ENCODE results near the gene LTBP3. TPM values are rescaled to one million over a fixed set of nuclear protein-coding genes. Genes with fewer than 3 reads are reported as not detected.
A peak's percentile ranks its signal among the peaks of the same experiment; 100 is the strongest.

Gene LTBP3
- total RNA-seq, 1 experiment from 2014 or later: 17.2 TPM

DNA sequence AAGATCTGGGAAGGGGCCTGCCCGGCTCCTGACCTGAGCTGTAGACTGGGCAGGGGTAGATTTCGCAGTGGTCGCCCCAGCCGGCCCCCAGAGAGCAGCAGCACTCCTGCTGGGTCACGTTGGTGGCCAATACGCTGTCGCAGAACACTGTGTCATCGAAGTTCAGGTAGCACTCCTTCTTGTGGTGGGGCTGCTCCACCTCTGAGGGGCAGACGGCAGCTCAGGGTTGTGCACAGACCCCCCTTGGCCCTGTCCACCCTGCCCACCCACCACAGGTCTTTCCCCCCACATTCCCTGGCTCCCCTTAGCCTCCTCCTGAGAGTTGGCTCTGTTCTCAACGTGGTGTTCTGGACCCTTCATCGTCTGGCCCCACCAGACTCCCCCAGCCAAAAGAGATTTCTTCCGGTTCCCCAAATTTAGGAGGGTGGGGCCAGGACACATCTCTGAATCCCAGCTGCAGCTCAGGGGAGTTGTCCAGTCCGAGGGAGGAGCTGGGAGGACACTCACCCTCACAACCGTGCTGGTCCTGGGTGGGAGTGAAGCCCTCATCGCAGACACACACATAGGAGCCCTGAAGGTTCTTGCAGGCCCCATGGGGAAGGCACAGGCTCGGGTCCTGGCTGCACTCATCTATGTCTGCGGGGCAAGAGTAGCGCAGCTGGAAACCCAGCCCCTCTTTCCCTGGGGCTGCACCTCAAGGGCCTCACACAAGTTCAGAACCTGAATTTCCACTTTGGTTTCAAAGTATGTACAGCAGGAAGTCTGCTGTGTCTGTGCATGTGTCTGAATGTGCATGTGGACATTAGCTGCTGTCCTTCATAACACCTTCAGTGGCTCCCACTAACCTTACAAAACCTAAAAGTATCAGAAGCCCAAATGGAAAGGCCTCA, 16.8 kb downstream of the LTBP3 start:
- Histone ChIP-seq H3K36me3 (peaks cover 11% of the 10 kb centered on the region), H3K27ac (no peak overlapping the region), H3K9me3 (replicated peaks) (no peaks in the 10 kb centered on the region), H3K27me3 (no peaks in the 10 kb centered on the region), H3K4me3 (no peak overlapping the region), H3K4me1 (peaks cover 14% of the 10 kb centered on the region)
- no peak for DNase-seq

DNA sequence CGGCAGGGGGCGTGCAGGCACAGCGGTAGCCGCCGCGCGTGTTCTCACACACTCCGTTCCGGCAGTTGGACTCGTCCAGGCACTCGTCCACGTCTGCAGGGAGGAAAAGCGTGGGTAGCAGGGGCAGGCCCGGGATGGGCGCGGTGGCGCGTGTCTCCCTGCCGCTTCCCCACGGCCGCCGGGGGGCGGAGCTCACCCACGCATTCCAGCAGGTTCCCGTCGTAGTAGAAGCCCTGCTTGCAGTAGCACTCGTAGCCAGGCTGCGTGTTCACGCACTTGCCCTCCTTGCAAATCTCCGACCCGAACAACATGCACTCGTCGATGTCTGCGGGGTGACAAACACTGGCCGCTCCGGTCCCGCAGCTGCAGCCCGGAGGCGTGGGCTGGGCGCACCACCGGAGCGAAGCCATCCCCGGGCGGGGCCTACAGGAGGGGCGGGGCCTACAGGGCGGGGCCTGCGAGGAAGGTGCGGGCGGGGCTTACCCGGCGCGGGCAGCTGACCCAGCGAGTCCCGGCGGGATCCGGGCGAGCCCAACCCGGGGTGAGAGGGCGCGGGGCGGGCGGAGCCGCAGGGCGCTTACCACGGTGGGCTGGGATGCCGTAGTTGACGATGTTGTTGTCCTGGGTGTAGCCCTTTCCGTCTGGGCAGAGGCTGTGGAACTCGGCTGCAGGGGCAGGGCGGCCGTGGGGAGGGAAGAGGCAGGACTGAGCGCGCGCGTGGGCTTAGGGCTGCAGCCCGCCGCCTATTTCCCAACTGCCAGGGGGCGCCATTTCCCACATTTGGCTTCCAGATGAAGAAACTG, 17.7 kb downstream of the LTBP3 start:
- no peaks in the 10 kb centered on the region for H3K27me3 ChIP-seq
- peak in 1 of 2 experiments; percentile 51 for DNase-seq
- H3K9me3 ChIP-seq (replicated peaks): no peaks in the 10 kb centered on the region
- peaks cover 11% of the 10 kb centered on the region for H3K36me3 ChIP-seq
- peaks cover 14% of the 10 kb centered on the region for H3K4me1 ChIP-seq
- H3K4me3 ChIP-seq: no peak overlapping the region
- no peak overlapping the region for H3K27ac ChIP-seq

GRCh38 chr11:65539744-65540289, 18.3 kb downstream of the LTBP3 start:
- peaks cover 11% of the 10 kb centered on the region for H3K36me3 ChIP-seq
- no peaks in the 10 kb centered on the region for H3K27me3 ChIP-seq
- no peak for DNase-seq
- peaks cover 14% of the 10 kb centered on the region for H3K4me1 ChIP-seq
- H3K27ac ChIP-seq: no peak overlapping the region
- no peaks in the 10 kb centered on the region for H3K9me3 ChIP-seq (replicated peaks)
- no peak overlapping the region for H3K4me3 ChIP-seq

GRCh38 chr11:65538915-65539743, 19.0 kb downstream of the LTBP3 start:
- Histone ChIP-seq H3K27me3 (no peaks in the 10 kb centered on the region), H3K4me3 (no peak overlapping the region), H3K27ac (no peak overlapping the region), H3K9me3 (replicated peaks) (no peaks in the 10 kb centered on the region), H3K36me3 (peaks cover 11% of the 10 kb centered on the region), H3K4me1 (peaks cover 14% of the 10 kb centered on the region)
- no peak for DNase-seq

DNA sequence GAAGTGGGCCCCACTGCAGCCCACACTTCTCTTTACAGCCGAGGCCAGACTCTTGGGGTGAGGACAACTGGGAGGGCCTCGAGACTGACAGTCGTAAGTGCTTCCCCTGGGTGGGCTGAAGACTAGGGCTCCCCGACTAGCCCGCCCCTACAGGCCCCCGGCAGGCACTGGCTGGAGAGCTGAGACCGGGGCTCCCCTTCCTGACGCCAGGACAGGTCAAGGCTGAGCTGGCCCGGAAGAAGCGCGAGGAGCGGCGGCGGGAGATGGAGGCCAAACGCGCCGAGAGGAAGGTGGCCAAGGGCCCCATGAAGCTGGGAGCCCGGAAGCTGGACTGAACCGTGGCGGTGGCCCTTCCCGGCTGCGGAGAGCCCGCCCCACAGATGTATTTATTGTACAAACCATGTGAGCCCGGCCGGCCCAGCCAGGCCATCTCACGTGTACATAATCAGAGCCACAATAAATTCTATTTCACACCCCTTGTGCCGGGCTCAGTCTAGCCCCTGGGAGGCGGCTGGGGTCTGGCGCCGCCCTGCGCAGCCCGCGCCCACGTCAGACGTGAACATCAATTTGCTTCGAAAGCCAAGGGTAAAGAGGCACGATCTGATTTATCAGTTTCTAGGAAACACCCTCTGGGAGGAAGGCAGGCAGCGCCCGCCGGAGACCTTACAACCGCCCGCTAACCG, 19.8 kb downstream of the LTBP3 start:
- no peak for DNase-seq
- Histone ChIP-seq H3K9me3 (replicated peaks) (no peaks in the 10 kb centered on the region), H3K27ac (no peak overlapping the region; the same call in 1 of the 2 replicates), H3K27me3 (no peaks in the 10 kb centered on the region), H3K4me1 (peaks cover 14% of the 10 kb centered on the region), H3K4me3 (no peak overlapping the region), H3K36me3 (peaks cover 11% of the 10 kb centered on the region)

DNA sequence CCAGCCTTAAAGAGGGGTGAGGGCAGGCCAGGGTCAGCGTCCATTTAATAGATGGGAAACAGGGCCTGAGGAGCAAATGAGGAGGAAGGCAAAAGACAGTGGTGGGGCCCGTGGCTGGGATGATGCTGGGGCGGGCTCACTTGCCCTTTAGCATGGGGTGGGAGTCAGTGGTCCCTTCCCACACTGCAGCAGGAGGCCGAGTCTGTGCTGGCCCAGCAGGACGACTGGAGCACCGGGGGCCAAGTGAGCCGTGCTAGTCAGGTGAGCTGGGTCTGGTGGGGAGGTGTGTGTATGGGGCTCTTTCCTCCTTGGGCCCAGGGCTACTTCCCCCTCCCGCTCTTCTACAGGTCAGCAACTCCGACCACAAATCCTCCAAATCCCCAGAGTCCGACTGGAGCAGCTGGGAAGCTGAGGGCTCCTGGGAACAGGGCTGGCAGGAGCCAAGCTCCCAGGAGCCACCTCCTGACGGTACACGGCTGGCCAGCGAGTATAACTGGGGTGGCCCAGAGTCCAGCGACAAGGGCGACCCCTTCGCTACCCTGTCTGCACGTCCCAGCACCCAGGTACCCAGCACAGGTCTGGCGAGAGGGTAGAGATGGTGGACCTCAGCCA, 20.4 kb downstream of the LTBP3 start:
- Histone ChIP-seq H3K4me1 (peaks cover 14% of the 10 kb centered on the region), H3K4me3 (no peak overlapping the region), H3K27ac (no peak overlapping the region; the same call in 1 of the 2 replicates), H3K36me3 (peaks cover 14% of the 10 kb centered on the region), H3K9me3 (replicated peaks) (no peaks in the 10 kb centered on the region), H3K27me3 (no peaks in the 10 kb centered on the region)
- peak; percentile 75 to 76 for DNase-seq

GRCh38 chr11:65537296-65537597, 20.9 kb downstream of the LTBP3 start:
- H3K36me3 ChIP-seq: peaks cover 18% of the 10 kb centered on the region
- peaks cover 14% of the 10 kb centered on the region for H3K4me1 ChIP-seq
- H3K4me3 ChIP-seq: no peak overlapping the region
- H3K27ac ChIP-seq: no peak overlapping the region
- H3K27me3 ChIP-seq: no peaks in the 10 kb centered on the region
- DNase-seq: no peak
- no peaks in the 10 kb centered on the region for H3K9me3 ChIP-seq (replicated peaks)

DNA sequence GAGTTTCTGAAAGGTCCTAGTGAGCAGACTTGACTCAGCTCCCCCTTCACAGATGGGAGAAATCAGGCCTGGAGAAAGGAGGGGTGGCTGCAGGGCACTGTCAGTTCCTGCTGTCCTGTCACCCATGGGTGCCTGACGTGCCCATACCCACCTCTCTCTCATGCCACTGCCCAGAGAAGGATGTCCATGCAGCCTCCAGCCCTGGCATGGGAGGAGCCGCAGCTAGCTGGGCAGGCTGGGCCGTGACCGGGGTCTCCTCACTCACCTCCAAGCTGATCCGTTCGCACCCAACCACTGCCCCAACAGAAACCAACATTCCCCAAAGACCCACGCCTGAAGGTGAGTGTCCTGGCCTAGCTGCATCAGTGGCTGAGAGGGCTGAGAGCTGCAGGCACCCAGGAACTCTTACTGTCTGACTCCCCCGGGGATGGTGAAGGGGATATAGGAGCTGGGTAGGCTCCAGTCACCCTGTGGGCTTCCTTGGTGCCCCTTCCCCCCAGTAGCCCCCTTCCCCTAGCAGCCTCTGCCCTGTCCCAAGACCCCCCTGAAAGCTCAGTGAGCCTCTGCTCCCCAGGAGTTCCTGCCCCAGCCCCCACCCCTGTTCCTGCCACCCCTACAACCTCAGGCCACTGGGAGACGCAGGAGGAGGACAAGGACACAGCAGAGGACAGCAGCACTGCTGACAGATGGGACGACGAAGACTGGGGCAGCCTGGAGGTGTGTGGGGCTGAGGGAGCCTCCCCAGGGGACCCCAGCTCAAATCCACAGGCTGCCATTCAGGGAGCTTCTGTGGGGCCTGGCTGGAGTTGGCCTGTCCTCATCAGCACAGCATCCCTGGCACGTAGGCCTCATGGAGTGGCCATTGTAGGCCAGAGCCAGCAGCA, 21.5 kb downstream of the LTBP3 start:
- H3K9me3 ChIP-seq (replicated peaks): no peaks in the 10 kb centered on the region
- H3K27ac ChIP-seq: no peak overlapping the region
- no peak for DNase-seq
- no peak overlapping the region for H3K4me3 ChIP-seq
- no peaks in the 10 kb centered on the region for H3K27me3 ChIP-seq
- peaks cover 18% of the 10 kb centered on the region for H3K36me3 ChIP-seq
- H3K4me1 ChIP-seq: peaks cover 14% of the 10 kb centered on the region

DNA sequence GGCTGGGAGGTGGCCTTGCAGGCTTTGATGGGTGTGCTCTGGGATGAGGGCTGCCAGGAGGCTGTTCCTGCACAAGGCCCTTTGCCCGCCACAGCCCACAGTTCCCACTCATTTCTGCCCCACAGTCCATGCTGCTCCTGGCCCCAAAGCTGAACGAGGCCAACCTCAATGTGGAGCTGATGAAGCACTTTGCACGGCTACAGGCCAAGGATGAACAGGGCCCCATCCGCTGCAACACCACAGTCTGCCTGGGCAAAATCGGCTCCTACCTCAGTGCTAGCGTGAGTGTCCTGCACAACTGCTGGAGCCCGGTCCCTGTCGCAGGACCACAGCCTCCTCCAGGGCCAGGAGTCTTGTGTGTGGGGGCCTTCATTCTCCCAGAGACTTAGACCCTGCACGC, 23.1 kb downstream of the LTBP3 start:
- Histone ChIP-seq H3K36me3 (peaks cover 22% of the 10 kb centered on the region), H3K4me3 (no peak overlapping the region), H3K9me3 (replicated peaks) (no peaks in the 10 kb centered on the region), H3K4me1 (peaks cover 14% of the 10 kb centered on the region), H3K27ac (no peak overlapping the region), H3K27me3 (no peaks in the 10 kb centered on the region)
- no peak for DNase-seq

DNA sequence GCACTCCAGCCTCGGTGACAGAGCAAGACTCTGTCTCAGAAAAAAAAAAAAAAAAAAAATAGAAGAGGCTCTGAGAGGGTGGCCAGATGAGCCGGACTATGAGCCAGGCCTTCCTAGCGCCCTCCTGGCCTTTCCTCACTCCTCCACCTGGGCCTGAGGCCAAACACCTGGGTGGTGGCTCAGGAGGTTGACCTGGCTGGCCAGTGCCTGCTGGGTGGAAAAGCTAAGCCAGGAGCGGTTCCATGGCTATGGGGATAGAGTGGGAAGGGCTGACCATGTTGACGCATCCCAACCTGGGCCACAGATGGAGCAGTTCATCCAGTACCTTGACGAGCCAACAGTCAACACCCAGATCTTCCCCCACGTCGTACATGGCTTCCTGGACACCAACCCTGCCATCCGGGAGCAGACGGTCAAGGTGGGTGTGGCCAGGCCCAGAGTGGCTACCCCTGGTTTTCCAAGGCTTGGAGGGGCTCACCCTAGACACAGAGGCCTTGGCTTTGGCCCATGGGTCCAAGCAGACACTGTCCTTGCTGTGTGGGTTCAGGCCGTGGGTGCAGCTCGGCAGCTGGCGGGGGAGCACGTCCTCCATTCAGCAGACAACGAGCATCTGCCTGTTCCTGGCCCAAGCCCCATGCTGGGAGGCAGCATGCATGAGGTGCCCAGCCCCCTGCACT, 25.6 kb downstream of the LTBP3 start:
- peaks cover 15% of the 10 kb centered on the region for H3K36me3 ChIP-seq
- H3K4me1 ChIP-seq: peaks cover 7% of the 10 kb centered on the region
- H3K27ac ChIP-seq: no peak overlapping the region
- no peaks in the 10 kb centered on the region for H3K27me3 ChIP-seq
- H3K4me3 ChIP-seq: no peak overlapping the region
- H3K9me3 ChIP-seq (replicated peaks): no peaks in the 10 kb centered on the region
- DNase-seq: no peak

GRCh38 chr11:65530157-65530496, 28.0 kb downstream of the LTBP3 start:
- Histone ChIP-seq H3K36me3 (peaks cover 15% of the 10 kb centered on the region), H3K27ac (no peak overlapping the region), H3K4me3 (no peak overlapping the region), H3K9me3 (replicated peaks) (no peaks in the 10 kb centered on the region), H3K27me3 (no peaks in the 10 kb centered on the region), H3K4me1 (peaks cover 4% of the 10 kb centered on the region; the same call in 1 of the 2 replicates)
- DNase-seq: no peak

DNA sequence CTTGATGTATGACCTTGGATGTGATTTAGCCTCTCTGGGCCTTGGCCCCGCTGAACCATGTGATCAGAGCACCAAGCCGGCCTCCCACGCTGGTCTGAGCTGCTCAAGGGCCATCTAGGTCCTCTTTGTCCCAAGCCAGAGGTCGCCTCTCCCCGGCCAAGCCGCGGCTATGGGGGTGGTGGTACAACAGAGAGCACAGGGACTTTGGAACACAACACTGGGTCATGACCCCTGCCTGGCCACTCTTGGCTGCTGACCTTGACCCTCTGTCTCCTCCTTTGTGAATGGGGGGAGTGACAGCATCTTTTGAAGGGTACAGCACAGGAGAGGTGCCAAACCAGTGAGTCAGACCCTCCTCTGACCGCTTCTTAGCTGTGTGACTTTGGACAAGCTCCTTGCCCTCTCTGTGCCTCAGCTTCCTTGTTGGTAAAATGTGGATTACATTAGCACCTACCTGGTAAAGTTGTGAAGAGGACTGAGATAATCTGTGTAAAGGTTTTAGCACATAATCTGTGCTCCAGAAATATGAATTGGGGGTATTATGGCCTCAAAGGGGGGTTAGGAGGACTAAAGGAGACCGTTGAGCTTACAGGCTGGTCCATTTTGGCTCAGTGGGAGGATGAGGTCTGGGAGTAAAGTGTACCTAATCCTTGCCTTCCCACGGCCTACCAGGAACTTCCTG, 28.5 kb downstream of the LTBP3 start:
- peaks cover 4% of the 10 kb centered on the region; the same call in 1 of the 2 replicates for H3K4me1 ChIP-seq
- no peak overlapping the region for H3K27ac ChIP-seq
- H3K36me3 ChIP-seq: peaks cover 15% of the 10 kb centered on the region
- no peak overlapping the region for H3K4me3 ChIP-seq
- no peaks in the 10 kb centered on the region for H3K9me3 ChIP-seq (replicated peaks)
- no peak for DNase-seq
- no peaks in the 10 kb centered on the region for H3K27me3 ChIP-seq
